Peyer's patch (tissue), 4 donors: ENCODE results near the gene CADPS2.

Experiments used
- CTCF ChIP-seq, 6 experiments: fragments of 450-650 bp in 4 of 6; fragments of 200-600 bp in 2 of 6; sonication (generic) in 1 of 6; IDR thresholded peaks; one replicate each; pipeline ENCODE4 v1.5.1; 2017 to 2019; ENCODE audit warnings: antibody characterized with exemption in 6 of 6, mild to moderate bottlenecking in 3 of 6, moderate library complexity in 1 of 6
- POLR2A ChIP-seq, 2 donors: fragments of 450-650 bp; IDR thresholded peaks; one replicate each; pipeline ENCODE4 v1.5.1; 2017; ENCODE audit warnings: antibody characterized with exemption in 2 of 2, mild to moderate bottlenecking in 2 of 2, moderate library complexity in 2 of 2

GRCh38 chr7:122300956-122301833 is 585.1 kb downstream of the CADPS2 start:
- TF ChIP-seq CTCF (IDR thresholded peaks at IDR 0.05): no peak
- no peak for TF ChIP-seq POLR2A (IDR thresholded peaks at IDR 0.05)
